HG02852 (cell line): ENCODE results near the gene YBEY.
A peak's percentile ranks its signal among the peaks of the same experiment; 100 is the strongest.
"Not testable (repeated sequence)": the region's sequence is repeated elsewhere in the genome, so short reads cannot be mapped to it uniquely, and the experiment has no call there.

Experiments used
- ATAC-seq: cut with Tn5 transposase; IDR thresholded peaks from one replicate; pipeline ENCODE4 v1.9.1; 2021; ENCODE audit warnings: mild to moderate bottlenecking, moderate library complexity; ENCODE audit not compliant: unreplicated experiment

YBEY gene, protein sequence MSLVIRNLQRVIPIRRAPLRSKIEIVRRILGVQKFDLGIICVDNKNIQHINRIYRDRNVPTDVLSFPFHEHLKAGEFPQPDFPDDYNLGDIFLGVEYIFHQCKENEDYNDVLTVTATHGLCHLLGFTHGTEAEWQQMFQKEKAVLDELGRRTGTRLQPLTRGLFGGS

DNA sequence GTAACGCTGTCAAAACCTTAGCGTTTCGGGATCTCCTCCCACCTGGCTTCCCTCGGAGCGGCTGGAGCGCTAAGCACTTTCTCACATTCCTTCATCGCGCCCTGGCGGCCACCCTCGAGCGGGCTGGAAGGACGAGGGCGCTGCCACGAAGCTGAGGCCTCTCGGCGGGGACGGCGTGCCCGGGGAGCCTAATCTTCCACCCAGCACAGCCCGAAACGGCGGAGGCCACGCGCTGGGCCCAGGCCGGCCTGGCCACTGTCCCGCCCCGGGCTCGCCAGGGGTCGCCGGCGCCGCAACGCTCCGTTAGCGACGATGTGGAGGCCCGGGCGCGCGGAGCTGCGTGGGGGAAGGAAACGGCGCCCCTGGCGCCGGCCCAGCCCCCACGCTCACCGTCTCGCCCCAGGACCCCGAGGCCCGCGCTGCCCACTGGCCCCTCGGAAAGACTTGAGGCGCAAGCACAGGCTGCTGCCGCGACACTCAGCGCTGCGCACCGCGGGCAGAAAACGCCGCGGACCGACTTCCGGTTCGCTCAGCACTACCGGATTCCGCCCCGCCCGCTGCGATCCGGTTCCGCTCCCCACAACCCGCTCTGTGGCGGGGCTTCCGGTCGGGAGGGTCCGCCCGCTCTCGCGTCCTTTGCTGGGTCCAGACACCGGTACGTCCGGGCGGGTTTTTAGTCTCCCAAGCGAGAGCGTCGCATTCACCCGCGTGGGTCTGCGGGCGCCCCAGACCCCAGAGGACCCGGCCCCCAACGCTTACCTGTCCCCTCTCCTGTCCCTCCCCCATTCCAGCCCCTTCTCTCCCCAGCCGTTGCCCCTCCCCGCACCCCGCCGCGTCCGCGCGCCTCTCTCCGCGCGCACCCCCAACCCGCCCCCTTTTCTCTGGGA is at the start of gene YBEY:
Gene YBEY (plus strand): TSS at position 582 of the 887 bp plus-strand sequence. CDS start 572 bp downstream, outside the sequence.
- peak; percentile 81 for ATAC-seq

DNA sequence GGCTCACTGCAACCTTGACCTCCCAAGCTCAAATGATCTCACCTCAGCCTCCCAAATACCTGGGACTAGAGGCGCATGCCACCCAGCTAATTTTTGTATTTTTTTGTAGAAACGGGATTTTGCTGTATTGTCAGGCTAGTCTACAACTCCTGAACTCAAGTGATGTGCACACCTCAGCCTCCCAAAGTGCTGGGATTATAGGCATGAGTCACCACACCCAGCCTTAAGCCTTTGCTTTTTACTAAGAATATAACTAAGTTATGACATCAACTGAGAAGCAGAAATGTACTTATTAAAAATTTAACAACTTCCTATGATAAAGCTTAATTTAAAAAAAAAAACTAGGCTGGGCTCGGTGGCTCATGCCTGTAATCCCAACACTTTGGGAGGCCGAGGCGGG is 48.7 kb upstream of the YBEY start:
- ATAC-seq, result no peak

DNA sequence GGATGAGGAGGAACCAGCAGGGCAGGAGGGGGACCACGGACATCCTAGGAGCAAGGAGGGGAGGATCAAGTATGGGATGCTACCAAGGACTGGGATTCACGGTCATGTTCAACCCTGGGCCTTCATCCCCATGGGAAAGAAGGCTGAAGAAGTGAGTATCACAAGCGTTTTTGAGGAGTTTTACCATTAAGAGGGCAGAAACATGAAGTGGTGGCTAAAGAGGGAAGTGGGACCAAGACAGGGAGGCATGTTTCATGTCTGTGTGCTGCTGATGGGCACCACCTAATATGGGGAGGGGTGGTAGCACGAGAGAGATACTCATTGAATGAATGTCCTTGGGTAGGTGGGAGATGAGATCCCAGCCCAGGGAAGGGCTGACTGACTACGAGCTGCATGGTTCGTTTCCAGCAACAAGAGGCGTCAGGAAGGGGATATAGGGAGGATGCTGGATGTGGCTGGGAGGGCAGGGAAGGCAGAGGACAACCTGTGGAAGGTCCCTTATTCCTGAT is 46.3 kb upstream of the YBEY start:
- ATAC-seq, result no peak

DNA sequence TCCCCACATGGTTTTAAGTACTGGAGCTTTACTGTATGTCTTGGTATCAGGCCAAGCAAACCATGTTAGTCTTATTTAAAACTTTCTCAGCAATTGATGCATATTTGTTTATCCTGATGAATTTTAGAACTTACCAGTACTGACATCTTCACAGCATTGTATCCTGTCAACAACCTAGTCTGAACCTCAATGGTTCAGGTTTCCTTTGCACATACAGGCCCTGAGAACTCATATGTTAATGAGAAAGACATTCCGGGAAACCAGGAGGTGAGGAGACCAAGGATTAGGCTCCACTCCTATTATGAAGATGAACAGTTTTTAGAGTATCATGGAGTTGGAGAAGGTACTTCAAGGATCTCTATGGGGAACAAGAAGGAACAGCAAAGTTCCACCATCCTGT is 44.6 kb upstream of the YBEY start:
- not testable (repeated sequence) for ATAC-seq

DNA sequence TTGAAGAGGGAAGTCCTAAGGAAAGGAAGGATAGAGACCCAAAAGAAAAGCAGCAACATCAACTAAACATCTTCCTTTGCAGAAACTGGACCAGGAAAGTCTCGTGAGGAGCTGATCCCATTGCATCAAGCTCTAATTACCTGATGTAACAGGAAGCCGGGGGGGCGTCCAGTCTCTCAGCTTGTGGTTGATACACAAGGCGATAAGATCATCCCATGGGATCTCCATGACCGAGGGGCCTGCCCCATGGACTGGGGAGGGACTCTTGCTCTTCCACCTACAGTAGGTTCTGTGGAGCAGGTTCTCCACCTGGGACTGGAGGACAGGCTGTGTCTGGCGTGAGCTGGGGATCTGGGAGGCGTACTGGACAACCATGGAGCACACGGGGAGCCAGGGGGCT is 42.8 kb upstream of the YBEY start:
- ATAC-seq, result no peak

DNA sequence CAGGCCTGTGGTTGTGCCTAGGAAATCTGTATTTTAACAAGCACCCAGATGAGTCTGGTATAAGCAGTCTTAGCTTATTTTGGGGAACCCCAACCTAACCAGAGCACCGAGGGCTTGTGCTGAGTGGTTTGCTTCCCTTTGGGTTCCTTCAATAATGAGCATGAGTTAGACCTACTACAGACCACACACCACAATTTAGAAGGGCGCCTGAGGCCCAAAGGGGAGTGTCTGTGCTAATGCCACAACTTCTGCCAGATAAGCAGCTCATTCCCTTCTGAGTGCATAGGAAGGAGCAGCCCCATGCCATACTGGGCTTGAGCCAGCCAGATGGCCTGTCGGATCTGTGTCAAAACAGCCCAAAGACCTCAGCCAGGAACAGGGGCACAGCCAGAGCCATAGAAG is 42.2 kb upstream of the YBEY start:
- ATAC-seq, result no peak

DNA sequence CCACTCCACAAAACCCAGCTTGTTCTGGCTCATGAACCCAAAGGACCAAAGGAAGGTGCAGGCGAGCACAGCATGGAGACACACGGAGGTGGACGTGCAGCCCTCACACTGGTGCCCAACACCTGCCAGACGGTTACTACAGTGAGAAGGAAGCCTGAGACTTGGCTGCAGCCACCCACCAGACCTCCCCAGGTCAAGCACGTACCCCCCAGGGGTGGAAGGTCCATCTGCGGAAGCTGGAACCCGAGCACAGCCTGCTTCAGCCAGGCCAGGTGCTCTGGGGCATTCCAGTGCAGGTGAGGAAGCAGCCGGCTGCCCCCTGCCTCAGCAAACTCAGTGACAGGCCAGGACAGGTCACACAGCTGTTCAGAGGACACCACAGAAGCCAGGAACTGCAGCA is 41.5 kb upstream of the YBEY start:
- ATAC-seq, result no peak

DNA sequence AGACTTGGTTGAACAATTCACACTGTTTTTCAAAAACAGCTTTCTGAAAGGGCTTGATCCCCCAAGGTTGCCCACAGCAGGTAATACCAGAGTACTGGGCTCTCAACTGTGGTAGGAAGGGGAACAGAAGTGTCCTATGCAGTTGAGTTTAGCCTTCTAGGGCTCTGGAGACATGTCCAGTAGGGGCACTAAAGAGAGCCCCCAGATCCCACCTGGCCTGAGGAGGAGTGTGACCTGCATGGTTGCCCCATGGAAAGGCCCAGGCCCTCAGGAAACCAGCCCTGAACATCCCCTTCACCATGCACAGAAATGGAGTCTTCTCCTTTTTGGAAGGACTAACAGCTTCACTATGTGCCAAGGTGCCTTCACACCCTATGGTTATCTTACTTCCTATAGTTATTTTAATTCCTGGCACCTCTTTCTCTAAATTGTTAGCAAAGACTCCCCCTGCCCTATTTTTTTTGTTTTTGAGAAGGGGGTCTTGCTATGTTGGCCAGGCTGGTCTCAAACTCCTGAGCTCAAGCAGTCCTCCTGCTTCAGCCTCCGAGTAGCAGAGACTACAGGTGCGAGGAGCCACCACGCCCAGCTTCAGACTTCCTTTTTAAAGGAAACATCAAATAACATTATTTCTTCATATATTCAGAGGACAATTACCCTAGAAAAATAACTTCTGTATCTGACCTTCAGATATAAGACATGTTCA is 40.8 kb upstream of the YBEY start:
- no peak for ATAC-seq

DNA sequence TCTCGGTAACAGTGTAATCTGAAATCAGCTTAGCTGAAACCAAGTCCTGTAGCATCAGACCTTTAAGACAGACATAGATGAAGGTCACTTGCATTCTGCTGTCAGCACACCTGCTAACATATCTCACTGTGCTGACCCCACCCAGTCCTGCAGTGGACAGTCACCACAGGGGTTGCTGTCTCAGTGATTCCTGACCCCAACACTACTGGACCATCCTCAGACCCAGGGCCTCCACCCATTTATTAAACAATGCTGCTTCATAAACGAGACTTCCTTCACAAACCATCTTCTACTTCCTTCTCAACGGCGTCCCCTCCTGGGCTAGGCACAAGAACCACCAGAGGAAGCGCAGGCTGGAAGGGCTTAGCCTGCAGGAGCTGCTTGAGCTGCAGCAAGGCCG is 39.8 kb upstream of the YBEY start:
- no peak for ATAC-seq

DNA sequence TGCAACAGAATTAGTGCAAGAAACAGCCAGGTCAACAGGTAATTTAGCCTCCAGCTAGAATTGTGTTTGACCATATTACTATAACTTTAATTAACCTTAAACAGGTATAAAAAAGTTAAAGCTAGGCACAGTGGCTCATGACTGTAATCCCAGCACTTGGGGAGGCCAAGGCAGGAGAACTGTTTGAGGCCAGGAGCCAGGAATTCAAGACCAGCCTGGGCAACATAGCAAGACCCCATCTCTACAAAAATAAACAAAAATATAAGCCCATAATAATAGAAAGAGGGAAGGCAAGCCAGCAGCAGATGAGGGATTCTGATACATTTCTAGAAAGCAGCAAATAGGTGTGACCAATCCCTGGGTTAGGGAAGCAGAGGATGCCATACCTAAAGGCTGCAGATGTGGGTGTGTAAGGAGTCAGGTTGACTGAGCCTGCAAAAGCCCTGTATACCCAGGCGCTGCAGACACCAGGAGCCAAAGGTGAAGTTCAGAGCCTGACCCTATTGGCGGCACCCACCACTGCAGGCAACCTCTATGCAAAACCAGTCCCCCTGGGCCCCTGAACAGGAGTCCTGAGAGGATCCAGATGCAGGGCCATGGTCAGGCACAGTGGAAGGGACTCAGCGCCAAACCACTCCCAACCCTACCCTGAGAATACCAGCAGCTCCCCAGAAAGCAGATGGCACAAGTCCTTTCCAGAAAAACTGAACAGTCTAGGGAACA is 38.3 kb upstream of the YBEY start:
- ATAC-seq, result no peak

DNA sequence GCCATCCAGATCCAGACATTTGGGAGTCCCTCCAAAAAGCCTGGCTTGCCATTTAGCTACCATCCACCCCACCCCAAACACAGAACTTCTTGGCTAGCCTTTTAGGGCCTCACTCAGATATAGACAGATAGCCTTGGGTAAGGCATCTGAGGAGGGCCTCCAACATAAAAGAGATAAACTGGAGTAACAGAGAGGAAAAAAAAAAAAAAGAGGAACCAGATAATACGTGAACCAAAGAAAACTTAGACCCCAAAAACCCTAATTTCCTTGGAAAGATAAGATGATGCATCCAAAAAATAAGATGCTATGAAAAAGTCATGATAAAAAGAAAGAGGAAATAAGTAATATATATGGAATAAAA is 37.7 kb upstream of the YBEY start:
- no peak for ATAC-seq

DNA sequence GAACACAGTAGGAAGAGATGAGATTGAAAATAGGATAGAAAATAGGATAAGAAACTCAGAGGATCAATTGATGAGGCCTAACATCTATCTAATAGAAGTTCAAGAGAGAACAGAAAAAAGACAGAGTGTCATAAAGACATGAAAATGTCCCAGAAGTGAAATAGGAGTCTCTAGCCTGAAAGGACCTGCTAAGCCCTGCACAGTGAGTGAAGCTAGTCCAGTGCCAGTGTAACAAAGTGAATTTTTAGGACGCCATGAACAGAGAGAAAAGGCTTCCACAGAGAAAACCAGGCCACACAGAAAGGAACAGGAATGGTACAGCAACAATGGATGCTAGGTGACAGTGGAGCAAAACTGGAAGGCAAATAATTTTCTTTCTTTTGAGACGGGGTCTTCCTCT is 37.3 kb upstream of the YBEY start:
- ATAC-seq, result no peak

DNA sequence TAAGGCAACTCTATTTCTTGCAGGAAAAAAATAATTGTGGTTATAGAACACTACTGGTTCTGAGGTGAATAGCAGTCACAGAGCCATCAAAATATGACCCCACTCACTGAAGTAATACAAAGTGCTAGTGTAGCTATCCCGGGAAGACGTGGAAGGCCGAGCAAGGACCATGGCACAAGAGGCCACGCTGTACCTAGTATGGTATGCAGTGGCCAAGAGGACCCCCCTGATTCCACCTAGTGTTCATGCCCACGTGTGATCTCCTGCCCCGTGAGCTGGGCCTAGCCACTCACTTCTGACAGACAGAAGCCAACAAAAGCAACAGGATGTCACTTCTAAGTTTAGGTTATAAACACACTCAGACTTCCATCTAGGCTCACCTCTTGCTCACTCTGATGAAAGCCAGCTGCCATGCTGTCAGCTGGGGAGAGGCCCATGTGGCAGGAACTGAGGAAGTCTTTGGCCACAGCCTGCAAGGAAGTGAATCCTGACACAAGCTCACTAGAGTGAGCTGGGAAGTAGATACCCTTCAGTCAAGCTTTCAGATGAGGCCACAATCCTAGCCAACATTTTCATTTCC is 35.9 kb upstream of the YBEY start:
- no peak for ATAC-seq

DNA sequence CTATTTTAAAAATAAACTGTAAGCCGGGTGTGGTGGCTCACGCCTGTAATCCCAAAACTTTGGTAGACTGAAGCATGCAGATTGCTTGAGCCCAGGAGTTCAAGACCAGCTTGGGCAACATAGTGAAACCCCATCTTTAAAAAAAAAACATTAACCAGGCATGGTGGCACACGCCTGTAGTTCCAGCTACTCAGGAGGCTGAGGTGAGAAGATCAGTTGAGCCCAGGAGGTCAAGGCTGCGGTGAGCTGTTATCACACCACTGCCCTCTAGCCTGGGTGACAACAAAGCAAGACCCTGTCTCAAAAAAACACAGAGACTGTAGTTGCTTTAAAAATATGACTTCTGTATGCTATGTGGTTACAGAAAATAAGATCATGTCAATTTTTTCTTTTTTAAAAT is 33.3 kb upstream of the YBEY start:
- ATAC-seq, result no peak

DNA sequence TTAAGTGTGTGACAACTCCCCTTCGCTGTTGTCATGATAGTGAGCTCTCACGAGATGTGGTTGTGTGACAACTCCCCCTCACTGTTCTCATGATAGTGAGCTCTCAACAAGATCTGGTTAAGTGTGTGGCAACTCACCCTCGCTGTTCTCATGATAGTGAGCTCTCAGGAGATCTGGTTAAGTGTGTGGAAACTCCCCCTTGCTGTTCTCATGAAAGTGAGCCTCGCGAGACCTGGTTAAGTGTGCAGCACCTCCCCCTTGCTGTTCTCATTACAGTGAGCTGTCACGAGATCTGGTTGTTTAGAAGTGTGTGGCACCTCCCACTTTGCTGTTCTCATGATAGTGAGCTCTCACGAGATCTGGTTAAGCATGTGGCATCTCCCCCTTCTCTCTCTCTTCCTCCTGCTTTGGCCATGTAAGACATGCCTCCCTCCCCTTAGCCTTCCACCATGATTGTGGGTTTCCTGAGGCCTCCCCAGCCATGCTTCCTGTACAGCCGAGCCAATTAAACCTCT is 32.5 kb upstream of the YBEY start:
- ATAC-seq, result no peak

DNA sequence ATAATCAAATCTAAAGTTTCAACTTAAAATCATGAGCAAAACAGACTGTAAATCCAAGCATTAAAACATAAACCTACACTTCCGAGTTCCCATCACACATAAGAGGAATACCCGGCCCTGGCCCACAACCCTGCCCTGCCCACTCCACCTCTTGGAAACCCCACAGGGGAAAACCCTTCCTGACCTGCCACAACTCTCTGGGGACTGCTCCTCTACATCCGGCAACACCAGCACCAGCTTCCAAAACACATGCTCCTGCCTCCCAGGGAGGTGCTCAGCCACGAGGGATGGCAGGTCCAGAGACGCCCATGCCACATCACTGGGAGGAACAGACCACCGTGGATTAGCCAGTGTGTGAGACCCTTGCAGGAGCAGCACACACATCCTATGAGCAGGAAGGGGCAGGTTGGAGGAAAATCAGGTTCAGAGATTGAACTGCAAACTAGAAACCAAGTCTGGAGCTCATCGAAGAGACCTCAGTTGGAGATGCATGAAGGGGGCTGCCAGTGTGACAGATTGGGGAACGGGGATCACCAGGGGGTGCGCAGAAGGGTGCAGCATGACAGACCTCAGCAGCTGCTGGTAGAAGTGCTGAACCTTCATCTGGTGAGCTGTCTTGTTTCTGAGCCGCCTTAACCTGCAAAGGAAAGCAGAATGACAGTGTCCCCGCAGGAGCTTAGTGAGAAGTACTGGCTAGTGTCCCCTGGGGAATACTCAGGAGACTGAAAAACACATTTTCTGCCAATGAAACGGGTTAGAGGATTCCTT is 31.8 kb upstream of the YBEY start:
- no peak for ATAC-seq

DNA sequence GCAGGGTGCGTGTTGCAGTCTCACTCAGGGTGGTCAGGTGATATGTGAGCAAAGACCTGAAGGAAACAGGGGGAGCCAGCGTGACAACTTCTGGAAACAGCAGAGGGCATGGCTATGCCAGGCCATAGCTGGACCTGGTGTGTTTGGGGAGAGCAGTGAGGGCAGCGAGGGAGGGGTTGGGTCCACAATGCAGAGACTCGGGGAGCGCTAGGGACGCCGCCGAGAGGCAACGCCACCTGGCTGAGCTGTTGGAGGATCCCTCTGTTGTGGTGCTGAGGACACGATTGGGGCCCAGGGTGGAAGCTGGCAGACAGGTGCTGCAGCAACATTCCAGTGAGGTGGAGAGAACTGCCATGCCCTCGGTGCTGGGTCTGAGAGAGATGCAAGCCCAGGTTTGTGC is 31.0 kb upstream of the YBEY start:
- ATAC-seq, result no peak

DNA sequence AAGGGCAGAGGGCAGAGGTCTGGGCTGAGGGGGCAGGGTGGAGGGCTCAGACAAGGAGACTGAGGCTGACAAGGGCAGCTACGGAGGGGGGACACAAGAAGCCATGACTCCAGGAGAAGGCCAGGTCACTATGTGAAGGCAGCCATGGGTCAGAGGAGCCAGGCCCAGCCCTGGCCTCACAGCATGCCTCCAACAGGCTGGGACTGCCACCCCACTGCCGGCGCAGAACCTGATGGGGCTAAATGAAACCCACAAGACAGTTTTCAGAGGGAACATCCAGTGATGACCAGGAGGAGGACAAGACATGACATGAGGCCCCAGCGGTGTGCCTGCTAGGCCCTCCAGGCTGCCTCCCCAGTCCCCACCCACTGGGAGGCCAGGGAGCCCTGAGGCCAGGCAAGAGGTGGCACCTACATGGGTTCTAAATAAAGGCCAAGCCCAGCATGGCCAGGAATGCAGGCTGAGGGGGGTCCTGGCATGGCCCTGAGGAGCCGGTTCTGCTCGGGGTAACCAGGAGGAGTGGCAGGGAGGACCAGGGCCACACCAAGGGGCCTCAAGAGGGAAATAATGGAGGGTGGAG is 30.3 kb upstream of the YBEY start:
- ATAC-seq, result no peak

DNA sequence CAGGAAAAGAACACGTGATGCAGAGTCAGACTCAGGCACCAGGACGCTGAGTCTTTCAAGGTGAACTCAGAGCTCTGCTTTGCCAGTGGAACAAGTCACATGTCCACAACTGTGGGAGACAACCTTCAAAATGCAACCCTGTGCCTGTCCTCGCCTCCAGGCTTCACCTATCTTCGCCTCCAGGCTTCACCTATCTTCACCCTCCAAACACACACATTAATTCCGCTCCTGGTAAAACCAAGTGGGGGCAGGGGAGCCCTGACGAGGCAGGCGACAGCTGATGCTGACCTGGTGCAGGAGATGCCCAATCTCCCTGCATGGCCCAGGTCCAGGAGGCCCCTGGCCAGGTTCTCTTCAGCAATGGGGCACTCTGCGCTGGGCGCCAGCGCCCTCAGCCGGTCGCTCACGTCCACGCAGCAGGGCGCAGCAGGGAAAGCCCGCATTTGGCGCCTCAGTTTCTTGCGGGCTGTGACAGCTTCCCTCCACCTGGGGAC is 29.6 kb upstream of the YBEY start:
- ATAC-seq, result no peak
